Heart left ventricle (tissue), 13 donors: ENCODE measurements around the gene ZDBF2.

Experiments used
- POLR2A ChIP-seq, 2 donors: fragments of 450-650 bp; IDR thresholded peaks; one replicate each; pipeline ENCODE4 v1.6.1; 2017; ENCODE audit warnings: antibody characterized with exemption in 2 of 2, mild to moderate bottlenecking in 2 of 2, moderate library complexity in 2 of 2
- TF ChIP-seq, protein P1 (sequence below), 12 donors: fragments of 200-600 bp; sonication (generic) in 4 of 12; IDR thresholded peaks; one replicate each; pipeline versions ENCODE4 v1.5.0 to v1.8.0; 2018 to 2022; ENCODE audit warnings: antibody characterized with exemption in 12 of 12, mild to moderate bottlenecking in 5 of 12
- donor health status: ischemic (EF 13 %, LVEDD 7.1; RV severe dilation, severe dysfunction).
- donor health status: DM: no; HTN: yes; CAD: no.
- donor health status: DM: no; HTN: no; CAD: no.
- donor health status: ischemic (EF 25% LVEDD 6.9; RV normal size, moderate dysfunction).
- donor health status: ischemic (EF 25% LVEDD 5.7; RV mildly dilated, moderate dysfunction).
- donor health status: ischemic (EF 35%, LVEDD 5.7; RV mildly dilated, moderate dysfunction).
- donor health status: nonischemic (EF 11% LVEDD 7.7; RV severe dilation, severe dysfunction).
- donor health status: DM: yes; HTN: yes; CAD: no.
- donor health status: PGD.
- donor health status: ischemic (EF 29% LVEDD 5.4; RV normal size, mild dysfunction).
- donor health status: nonischemic (EF 23%, LVEDD 6.1; RV moderate dilation, normal function).

DNA sequence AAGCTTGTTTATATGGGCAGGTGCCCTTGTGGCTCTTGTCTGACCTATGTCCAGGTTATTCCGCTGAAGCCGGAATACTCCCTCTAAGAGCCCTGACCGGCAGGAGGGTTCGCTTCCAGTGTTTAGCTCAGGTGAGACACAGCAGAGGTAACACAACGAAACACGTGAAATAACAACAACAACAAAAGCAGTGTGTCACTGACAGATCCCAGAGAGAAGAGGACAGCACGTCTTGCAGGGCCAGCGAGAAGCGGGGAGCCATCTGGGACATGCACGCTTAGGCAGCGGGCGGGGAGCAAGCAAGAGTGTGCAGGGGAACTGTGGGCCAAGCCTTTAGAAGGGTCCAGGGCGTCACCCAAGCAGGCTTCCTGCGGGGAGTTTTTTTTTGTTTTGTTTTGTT is 17.1 kb upstream of the ZDBF2 start:
- TF ChIP-seq POLR2A (IDR thresholded peaks at IDR 0.05), result no peak
- TF ChIP-seq, protein P1, sequence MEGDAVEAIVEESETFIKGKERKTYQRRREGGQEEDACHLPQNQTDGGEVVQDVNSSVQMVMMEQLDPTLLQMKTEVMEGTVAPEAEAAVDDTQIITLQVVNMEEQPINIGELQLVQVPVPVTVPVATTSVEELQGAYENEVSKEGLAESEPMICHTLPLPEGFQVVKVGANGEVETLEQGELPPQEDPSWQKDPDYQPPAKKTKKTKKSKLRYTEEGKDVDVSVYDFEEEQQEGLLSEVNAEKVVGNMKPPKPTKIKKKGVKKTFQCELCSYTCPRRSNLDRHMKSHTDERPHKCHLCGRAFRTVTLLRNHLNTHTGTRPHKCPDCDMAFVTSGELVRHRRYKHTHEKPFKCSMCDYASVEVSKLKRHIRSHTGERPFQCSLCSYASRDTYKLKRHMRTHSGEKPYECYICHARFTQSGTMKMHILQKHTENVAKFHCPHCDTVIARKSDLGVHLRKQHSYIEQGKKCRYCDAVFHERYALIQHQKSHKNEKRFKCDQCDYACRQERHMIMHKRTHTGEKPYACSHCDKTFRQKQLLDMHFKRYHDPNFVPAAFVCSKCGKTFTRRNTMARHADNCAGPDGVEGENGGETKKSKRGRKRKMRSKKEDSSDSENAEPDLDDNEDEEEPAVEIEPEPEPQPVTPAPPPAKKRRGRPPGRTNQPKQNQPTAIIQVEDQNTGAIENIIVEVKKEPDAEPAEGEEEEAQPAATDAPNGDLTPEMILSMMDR (IDR thresholded peaks at IDR 0.05), result no peak
